Peyer's patch (tissue), 4 donors: ENCODE results near the gene MEF2C. TPM values are rescaled to one million over a fixed set of nuclear protein-coding genes. Genes with fewer than 3 reads are reported as not detected.
"Not testable (repeated sequence)": the region's sequence is repeated elsewhere in the genome, so short reads cannot be mapped to it uniquely, and the experiment has no call there.

Source experiments
- DNase-seq, 3 donors: peaks; one replicate each; pipeline ENCODE4 v3.0.0-alpha.2; 2017 to 2019
- H3K27ac ChIP-seq, 4 donors: fragments of 200-600 bp; sonication (generic); one replicate each; pipeline ENCODE4 v1.5.1; 2016 to 2019
- H3K27me3 ChIP-seq, 2 donors: fragments of 200-600 bp; sonication (generic); one replicate each; pipeline ENCODE4 v1.5.1; 2019
- H3K36me3 ChIP-seq, 3 donors: fragments of 200-600 bp; sonication (generic); one replicate each; pipeline ENCODE4 v1.5.1; 2016 to 2019
- H3K4me1 ChIP-seq, 4 donors: fragments of 200-600 bp; sonication (generic); one replicate each; pipeline ENCODE4 v1.5.1; 2016 to 2019
- H3K4me3 ChIP-seq, 4 donors: fragments of 200-600 bp; sonication (generic); 1 replicate in 3 of 4; 2 replicates in 1 of 4; pipeline ENCODE4 v1.5.1; 2016 to 2019; ENCODE audit warnings: mild to moderate bottlenecking in 1 of 4
- H3K9me3 ChIP-seq, 4 donors: fragments of 200-600 bp; sonication (generic); one replicate each; pipeline ENCODE4 v1.5.1; 2016 to 2019; ENCODE audit warnings: mild to moderate bottlenecking in 1 of 4
- CTCF ChIP-seq, 6 experiments: fragments of 450-650 bp in 4 of 6; fragments of 200-600 bp in 2 of 6; sonication (generic) in 1 of 6; IDR thresholded peaks; one replicate each; pipeline ENCODE4 v1.5.1; 2017 to 2019; ENCODE audit warnings: antibody characterized with exemption in 6 of 6, mild to moderate bottlenecking in 3 of 6, moderate library complexity in 1 of 6
- POLR2A ChIP-seq, 2 donors: fragments of 450-650 bp; IDR thresholded peaks; one replicate each; pipeline ENCODE4 v1.5.1; 2017; ENCODE audit warnings: antibody characterized with exemption in 2 of 2, mild to moderate bottlenecking in 2 of 2, moderate library complexity in 2 of 2
- total RNA-seq, 4 donors: library from RNA; depleted of rRNA; stranded (reverse); fragments of >200 nt; gene quantifications; one replicate each; pipeline ENCODE4 v1.1.0, GENCODE V29; 2016

The MEF2C gene
- total RNA-seq, 4 donors from 2014 or later = 5.4 to 137 (median 14.4) TPM

GRCh38 chr5:88925692-88926490, 42.9 kb upstream of the MEF2C start:
- Histone ChIP-seq H3K4me3 (no peak overlapping the region), H3K27me3 (no peaks in the 10 kb centered on the region), H3K36me3 (no peaks in the 10 kb centered on the region), H3K4me1 (no peaks in the 10 kb centered on the region), H3K27ac (no peak overlapping the region), H3K9me3 (no peaks in the 10 kb centered on the region)
- no peak for DNase-seq
- TF ChIP-seq CTCF (IDR thresholded peaks at IDR 0.05) (no peak), POLR2A (IDR thresholded peaks at IDR 0.05) (no peak)

- Histone ChIP-seq H3K36me3 (no peaks in the 10 kb centered on the region), H3K27ac (no peak overlapping the region), H3K4me1 (no peaks in the 10 kb centered on the region), H3K4me3 (no peak overlapping the region), H3K9me3 (no peaks in the 10 kb centered on the region), H3K27me3 (no peaks in the 10 kb centered on the region)
- no peak for TF ChIP-seq CTCF (IDR thresholded peaks at IDR 0.05)
- TF ChIP-seq POLR2A (IDR thresholded peaks at IDR 0.05) = no peak
- no peak for DNase-seq
Measured at GRCh38 chr5:88924330-88924657, 41.3 kb upstream of the MEF2C start.

GRCh38 chr5:88923623-88924329, 40.8 kb upstream of the MEF2C start:
- Histone ChIP-seq H3K4me1 (no peaks in the 10 kb centered on the region), H3K27ac (no peak overlapping the region), H3K4me3 (no peak overlapping the region), H3K9me3 (no peaks in the 10 kb centered on the region), H3K36me3 (no peaks in the 10 kb centered on the region), H3K27me3 (no peaks in the 10 kb centered on the region)
- no peak for DNase-seq
- TF ChIP-seq POLR2A (IDR thresholded peaks at IDR 0.05) (no peak), CTCF (IDR thresholded peaks at IDR 0.05) (no peak)

GRCh38 chr5:88912743-88913142, 29.8 kb upstream of the MEF2C start:
- not testable (repeated sequence) for H3K27ac ChIP-seq, H3K9me3 ChIP-seq, H3K4me1 ChIP-seq, H3K4me3 ChIP-seq, DNase-seq, H3K36me3 ChIP-seq, H3K27me3 ChIP-seq

GRCh38 chr5:88911059-88911572, 28.1 kb upstream of the MEF2C start:
- DNase-seq, H3K27ac ChIP-seq, H3K4me3 ChIP-seq, H3K9me3 ChIP-seq, H3K36me3 ChIP-seq, H3K27me3 ChIP-seq, H3K4me1 ChIP-seq: not testable (repeated sequence)

- not testable (repeated sequence) for DNase-seq, H3K36me3 ChIP-seq, H3K4me3 ChIP-seq, H3K9me3 ChIP-seq, H3K27ac ChIP-seq, H3K4me1 ChIP-seq, H3K27me3 ChIP-seq
Measured at GRCh38 chr5:88904478-88904877, 21.5 kb upstream of the MEF2C start.

GRCh38 chr5:88903966-88904365, 21.0 kb upstream of the MEF2C start:
- DNase-seq, H3K4me1 ChIP-seq, H3K27me3 ChIP-seq, H3K4me3 ChIP-seq, H3K9me3 ChIP-seq, H3K36me3 ChIP-seq, H3K27ac ChIP-seq: not testable (repeated sequence)

GRCh38 chr5:88901077-88901476, 18.1 kb upstream of the MEF2C start:
- not testable (repeated sequence) for H3K36me3 ChIP-seq, H3K27ac ChIP-seq, H3K4me1 ChIP-seq, H3K4me3 ChIP-seq, H3K9me3 ChIP-seq, H3K27me3 ChIP-seq, DNase-seq
